ENCODE data around the gene HSPB2. TPM values are rescaled to one million over a fixed set of nuclear protein-coding genes. Genes with fewer than 3 reads are reported as not detected.

Gene HSPB2
- total and polyA plus RNA-seq, 2 of the 8 experiments (the other 6 are each of a cell fraction or from before 2014, with no cell fraction given): 0.32 to 0.86 TPM

DNA sequence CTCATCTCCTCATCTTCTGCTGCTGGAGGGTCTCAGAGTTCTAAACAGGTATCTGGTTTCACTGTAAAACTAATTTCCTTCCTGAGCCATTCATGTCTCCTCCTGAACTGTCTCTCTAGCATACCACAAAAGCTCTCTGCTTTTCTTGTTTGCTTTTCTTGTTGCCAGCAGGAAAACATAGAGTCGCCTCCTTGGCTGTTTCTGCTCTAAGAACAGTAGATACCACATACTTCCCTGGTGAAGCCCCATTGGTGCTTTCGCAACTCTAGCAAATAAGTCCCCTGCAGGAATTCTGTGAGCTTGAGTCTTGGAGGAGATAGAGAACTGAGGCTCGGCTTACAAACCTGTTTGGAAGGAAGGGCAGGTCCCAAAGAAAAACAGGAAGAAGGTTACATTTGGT is 31.6 kb downstream of the HSPB2 start:
- Histone ChIP-seq H3K79me2 (ENCODE audit: control insufficient read depth in 1 of 2, insufficient read depth in 2 of 2, low read length in 2 of 2) (peaks cover 0 to 5% of the 10 kb centered on the region in 2 experiments; a peak in 2 of 4 replicates), H3K27me3 (replicated peaks in 1 of 4; ENCODE audit: control insufficient read depth in 3 of 4, extremely low read depth in 1 of 4, insufficient read depth in 3 of 4, low read length in 3 of 4) (no peaks in the 10 kb centered on the region), H3K23ac (ENCODE audit: insufficient read length) (no peak overlapping the region), H2BK12ac (ENCODE audit: low read depth, low read length) (no peak overlapping the region), H3K14ac (ENCODE audit: insufficient read length) (no peak overlapping the region), H3K4ac (replicated peaks; ENCODE audit: insufficient read length, low read depth, low read length) (no peak overlapping the region), H3K36me3 (ENCODE audit: control insufficient read depth in 2 of 4, insufficient read depth in 4 of 4, low read length in 3 of 4) (peaks cover 0 to 3% (median 0%) of the 10 kb centered on the region in 4 experiments; a peak in 1 of 8 replicates), H3K79me1 (ENCODE audit: low read depth, low read length) (0 out of 2 replicates have a peak, but pooled peaks cover 2% of the 10 kb centered on the region), H3K4me1 (replicated peaks in 1 of 4; ENCODE audit: control insufficient read depth in 3 of 4, insufficient read depth in 4 of 4, low read length in 3 of 4) (peaks cover 0 to 2% (median 0%) of the 10 kb centered on the region in 4 experiments; a peak in 2 of 7 replicates), H2AK5ac (ENCODE audit: low read depth, low read length) (no peak overlapping the region), H2AFZ (ENCODE audit: low read length) (no peak overlapping the region), H4K91ac (replicated peaks; ENCODE audit: insufficient read length, low read length) (no peak overlapping the region), H3K27ac (ENCODE audit: low read depth, low read length) (no peak overlapping the region), H4K5ac (ENCODE audit: insufficient read length, low read depth, low read length) (no peak overlapping the region), H3K4me2 (ENCODE audit: insufficient read depth in 1 of 2, low read depth in 2 of 2, low read length in 2 of 2) (no peak overlapping the region), H3K9me3 (ENCODE audit: insufficient read depth in 2 of 2, low read depth in 1 of 2, low read length in 1 of 2) (no peaks in the 10 kb centered on the region), H3K9ac (replicated peaks in 1 of 4; ENCODE audit: extremely low read depth in 1 of 4, low read depth in 3 of 4, low read length in 3 of 4) (no peak overlapping the region), H3K23me2 (ENCODE audit: low read depth, low read length) (no peaks in the 10 kb centered on the region; the same call in 1 of the 2 replicates), H4K20me1 (replicated peaks in 1 of 2; ENCODE audit: control insufficient read depth in 1 of 2, insufficient read depth in 2 of 2, low read length in 2 of 2) (no peaks in the 10 kb centered on the region), H3K18ac (ENCODE audit: extremely low read depth, low read length) (no peak overlapping the region), H3K4me3 (ENCODE audit: extremely low read depth in 1 of 4, insufficient read depth in 2 of 4, low read depth in 3 of 4, low read length in 4 of 4) (no peak overlapping the region), H2BK5ac (ENCODE audit: low read depth, low read length) (no peak overlapping the region), H4K8ac (ENCODE audit: extremely low read depth, insufficient read depth, low read length) (no peak overlapping the region), H2BK120ac (replicated peaks; ENCODE audit: low read depth, low read length) (no peak overlapping the region), H2BK15ac (ENCODE audit: low read length) (no peak overlapping the region), H2BK20ac (ENCODE audit: low read length) (no peak overlapping the region), H3K56ac (replicated peaks; ENCODE audit: insufficient read length, low read depth, low read length) (no peak overlapping the region)
- CTCF ChIA-PET (ENCODE audit: partially characterized antibody): interaction anchor here (1.2 to 25.5 kb wide), 5 partner anchors 9 to 66 kb away, joined by 3 to 565 read pairs (median 4); no protein-coding TSS in a partner anchor
- DNase-seq (ENCODE audit: low read depth in 1 of 2, low spot score in 2 of 2): no peak
- TF ChIP-seq SP1 (IDR thresholded peaks at IDR 0.05; ENCODE audit: low read depth, low read length) (no peak), SUZ12 (IDR thresholded peaks at IDR 0.05; ENCODE audit: low read length) (no peak), CEBPB (IDR thresholded peaks at IDR 0.05; ENCODE audit: low read depth, low read length) (peak; percentile 71)
- POLR2A ChIA-PET (ENCODE audit: partially characterized antibody): interaction anchor here (1.1 kb wide), 1 partner anchor 32 kb away, joined by 3 read pairs; no protein-coding TSS in a partner anchor
- FAIRE-seq: no peak
- 83% methylated on average over 3 of the region's 3 CpGs; no CpG with 5 or more reads in 1 of the 2 experiments for WGBS, 2 experiments (ENCODE audit: extremely low coverage in 1 of 2, insufficient coverage in 1 of 2, insufficient read length in 1 of 2, insufficient replicate concordance in 2 of 2, low coverage in 1 of 2, low lambda C conversion rate in 2 of 2, missing lambda C conversion rate in 1 of 2)
